HCT116 (cell line): Measurements from ENCODE around the gene UTP14A.

Experiments
- CEBPB ChIP-seq: IDR thresholded peaks from 2 replicates; pipeline ENCODE4 v1.6.1; 2012; ENCODE audit warnings: low read depth
- CTCF ChIP-seq, 3 experiments: fragments of 200-600 bp in 1 of 3; sonication (generic) in 1 of 3; IDR thresholded peaks in 2 of 3; conservative IDR thresholded peaks in 1 of 3; 2 replicates each; pipeline ENCODE4 v1.5.1; 2012 to 2017; ENCODE audit warnings: low read depth in 2 of 3, low read length in 2 of 3, antibody characterized with exemption in 1 of 3, borderline replicate concordance in 1 of 3, control low read depth in 1 of 3, mild to moderate bottlenecking in 1 of 3, mixed read lengths in 1 of 3, mixed run types in 1 of 3, moderate library complexity in 1 of 3; ENCODE audit not compliant: insufficient read depth in 1 of 3
- EGR1 ChIP-seq: IDR thresholded peaks from 2 replicates; pipeline ENCODE4 v1.6.1; 2012; ENCODE audit warnings: low read depth
- ELF1 ChIP-seq: IDR thresholded peaks from 2 replicates; pipeline ENCODE4 v1.6.1; 2012; ENCODE audit warnings: low read depth, borderline replicate concordance
- EZH2 ChIP-seq: fragments of 200-600 bp; sonication (generic); IDR thresholded peaks from 2 replicates; pipeline ENCODE4 v1.6.1; 2017; ENCODE audit warnings: antibody characterized with exemption, mixed run types
- FOSL1 ChIP-seq: IDR thresholded peaks from 2 replicates; pipeline ENCODE4 v1.6.1; 2012; ENCODE audit warnings: low read depth
- JUND ChIP-seq: IDR thresholded peaks from 2 replicates; pipeline ENCODE4 v1.6.1; 2012
- POLR2A ChIP-seq: IDR thresholded peaks from 2 replicates; pipeline ENCODE4 v1.7.0; 2011; ENCODE audit warnings: borderline replicate concordance; ENCODE audit not compliant: insufficient read depth, insufficient read length; ENCODE audit errors: extremely low read depth
- RAD21 ChIP-seq: IDR thresholded peaks from 2 replicates; pipeline ENCODE4 v1.6.1; 2012; ENCODE audit warnings: low read depth, mild to moderate bottlenecking
- SRF ChIP-seq: IDR thresholded peaks from 2 replicates; pipeline ENCODE4 v1.6.1; 2012; ENCODE audit warnings: low read depth
- TF ChIP-seq, protein P1 (sequence below): IDR thresholded peaks from 2 replicates; pipeline ENCODE4 v1.6.1; 2012

GRCh38 chrX:129958083-129958465, 52.1 kb downstream of the UTP14A start:
- TF ChIP-seq CTCF (IDR thresholded peaks at IDR 0.05 in 2 of 3, conservative IDR thresholded peaks at IDR 0.05 in 1 of 3; ENCODE audit: borderline replicate concordance in 1 of 3, insufficient read depth in 1 of 3, low read depth in 2 of 3, low read length in 2 of 3), result no peak
- TF ChIP-seq EZH2, result no peak
- TF ChIP-seq CEBPB, result no peak
- TF ChIP-seq JUND, result no peak
- TF ChIP-seq ELF1, result no peak
- no peak for TF ChIP-seq POLR2A
- no peak for TF ChIP-seq EGR1
- TF ChIP-seq FOSL1, result no peak
- no peak for TF ChIP-seq SRF
- no peak for TF ChIP-seq RAD21
- TF ChIP-seq, protein P1, sequence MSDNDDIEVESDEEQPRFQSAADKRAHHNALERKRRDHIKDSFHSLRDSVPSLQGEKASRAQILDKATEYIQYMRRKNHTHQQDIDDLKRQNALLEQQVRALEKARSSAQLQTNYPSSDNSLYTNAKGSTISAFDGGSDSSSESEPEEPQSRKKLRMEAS, result no peak
